Neutrophil (primary cell): ENCODE measurements around the gene PTPMT1.
"Not testable (repeated sequence)": the region's sequence is repeated elsewhere in the genome, so short reads cannot be mapped to it uniquely, and the experiment has no call there.

ENCODE experiments used
- H3K27ac ChIP-seq: fragments of 200-600 bp; sonication (generic); 2 replicates; pipeline ENCODE4 v1.5.1; 2016; ENCODE audit warnings: mild to moderate bottlenecking, moderate library complexity
- H3K27me3 ChIP-seq: fragments of 200-600 bp; sonication (generic); 2 replicates; pipeline ENCODE4 v1.6.0; 2016; ENCODE audit warnings: mild to moderate bottlenecking
- H3K36me3 ChIP-seq: fragments of 200-600 bp; sonication (generic); 2 replicates; pipeline ENCODE4 v1.5.1; 2017
- H3K4me1 ChIP-seq, 2 experiments: fragments of 200-600 bp in 1 of 2; sonication (generic) in 1 of 2; 1 replicate in 1 of 2; 2 replicates in 1 of 2; pipeline versions ENCODE4 v1.5.1 to v1.6.1; 2013 to 2016; ENCODE audit warnings: low read depth in 1 of 2, low read length in 1 of 2, mild to moderate bottlenecking in 1 of 2, moderate library complexity in 1 of 2; ENCODE audit not compliant: control insufficient read depth in 1 of 2, insufficient read depth in 1 of 2
- H3K4me3 ChIP-seq, 2 experiments: fragments of 200-600 bp in 1 of 2; sonication (generic) in 1 of 2; 1 replicate in 1 of 2; 2 replicates in 1 of 2; pipeline ENCODE4 v1.5.1; 2013 to 2016; ENCODE audit warnings: low read depth in 1 of 2, low read length in 1 of 2, mild to moderate bottlenecking in 1 of 2, moderate library complexity in 1 of 2
- H3K9me3 ChIP-seq: fragments of 200-600 bp; sonication (generic); 2 replicates; pipeline ENCODE4 v1.5.1; 2016
- CTCF ChIP-seq: fragments of 200-600 bp; sonication (generic); IDR thresholded peaks from 2 replicates; pipeline ENCODE4 v1.5.1; 2016; ENCODE audit warnings: antibody characterized with exemption

The PTPMT1 gene

GRCh38 chr11:47523490-47524225 is 41.7 kb upstream of the PTPMT1 start:
- peaks cover 15% of the 10 kb centered on the region for H3K36me3 ChIP-seq
- H3K4me1 ChIP-seq, result peaks cover 12 to 17% of the 10 kb centered on the region in 2 experiments
- peak overlapping the region; percentile 51 for H3K27ac ChIP-seq
- H3K9me3 ChIP-seq, result no peaks in the 10 kb centered on the region
- H3K27me3 ChIP-seq, result no peaks in the 10 kb centered on the region
- no peak for TF ChIP-seq CTCF
- H3K4me3 ChIP-seq, result no peak overlapping the region

GRCh38 chr11:47524291-47524874 is 41.0 kb upstream of the PTPMT1 start:
- no peak for TF ChIP-seq CTCF
- no peaks in the 10 kb centered on the region for H3K27me3 ChIP-seq
- peaks cover 11 to 12% of the 10 kb centered on the region in 2 experiments for H3K4me1 ChIP-seq
- peak overlapping the region; percentile 51 for H3K27ac ChIP-seq
- peaks cover 15% of the 10 kb centered on the region for H3K36me3 ChIP-seq
- no peaks in the 10 kb centered on the region for H3K9me3 ChIP-seq
- H3K4me3 ChIP-seq, result no peak overlapping the region

GRCh38 chr11:47526032-47526431 is 39.4 kb upstream of the PTPMT1 start:
- H3K9me3 ChIP-seq, H3K27ac ChIP-seq, H3K27me3 ChIP-seq, H3K36me3 ChIP-seq, H3K4me3 ChIP-seq: not testable (repeated sequence)
- peaks cover 11 to 12% of the 10 kb centered on the region in 2 experiments for H3K4me1 ChIP-seq

GRCh38 chr11:47527186-47527585 is 38.2 kb upstream of the PTPMT1 start:
- Histone ChIP-seq H3K9me3 (no peaks in the 10 kb centered on the region), H3K36me3 (peaks cover 9% of the 10 kb centered on the region), H3K27me3 (no peaks in the 10 kb centered on the region), H3K27ac (no peak overlapping the region), H3K4me3 (no peak overlapping the region), H3K4me1 (peaks cover 9 to 11% of the 10 kb centered on the region in 2 experiments)
- no peak for TF ChIP-seq CTCF

- no peak for TF ChIP-seq CTCF
- H3K9me3 ChIP-seq, result no peaks in the 10 kb centered on the region
- H3K4me3 ChIP-seq, result no peak overlapping the region
- H3K27me3 ChIP-seq, result no peaks in the 10 kb centered on the region
- H3K27ac ChIP-seq, result no peak overlapping the region
- H3K36me3 ChIP-seq, result peaks cover 9% of the 10 kb centered on the region
- no peaks in the 10 kb centered on the region for H3K4me1 ChIP-seq
Measured at GRCh38 chr11:47529951-47530350, 35.4 kb upstream of the PTPMT1 start.

GRCh38 chr11:47530721-47531120 is 34.7 kb upstream of the PTPMT1 start:
- not testable (repeated sequence) for H3K4me3 ChIP-seq, H3K36me3 ChIP-seq, H3K27ac ChIP-seq, H3K27me3 ChIP-seq, H3K4me1 ChIP-seq, H3K9me3 ChIP-seq
